ENCODE results near the gene ARHGAP6.
A peak's percentile ranks its signal among the peaks of the same experiment; 100 is the strongest.

ARHGAP6 gene

GRCh38 chrX:11381464-11381863 is 284.3 kb downstream of the ARHGAP6 start:
- H4K20me1 ChIP-seq (ENCODE audit: insufficient read depth) = no peaks in the 10 kb centered on the region
- peak; percentile 67 for TF ChIP-seq CTCF (conservative IDR thresholded peaks at IDR 0.05; ENCODE audit: low read depth, low read length)
- no peaks in the 10 kb centered on the region for H3K36me3 ChIP-seq (ENCODE audit: insufficient read depth)
- H3K79me2 ChIP-seq (ENCODE audit: insufficient read depth, low read depth) = no peaks in the 10 kb centered on the region
- H2AFZ ChIP-seq (ENCODE audit: low read depth) = no peak overlapping the region
- no peak overlapping the region for H3K27ac ChIP-seq
- peaks cover 20% of the 10 kb centered on the region for H3K4me1 ChIP-seq (ENCODE audit: low read depth, poor library complexity, severe bottlenecking)
- no peak overlapping the region for H3K9ac ChIP-seq
- H3K4me3 ChIP-seq (IDR thresholded peaks at IDR 0.05; ENCODE audit: insufficient read depth, low read depth, low read length) = no peak overlapping the region
- H3K27me3 ChIP-seq (ENCODE audit: insufficient read depth, low read depth) = no peaks in the 10 kb centered on the region
- 0 out of 2 replicates have a peak overlapping the region, but pooled peaks have one; percentile 24 for H3K4me2 ChIP-seq

DNA sequence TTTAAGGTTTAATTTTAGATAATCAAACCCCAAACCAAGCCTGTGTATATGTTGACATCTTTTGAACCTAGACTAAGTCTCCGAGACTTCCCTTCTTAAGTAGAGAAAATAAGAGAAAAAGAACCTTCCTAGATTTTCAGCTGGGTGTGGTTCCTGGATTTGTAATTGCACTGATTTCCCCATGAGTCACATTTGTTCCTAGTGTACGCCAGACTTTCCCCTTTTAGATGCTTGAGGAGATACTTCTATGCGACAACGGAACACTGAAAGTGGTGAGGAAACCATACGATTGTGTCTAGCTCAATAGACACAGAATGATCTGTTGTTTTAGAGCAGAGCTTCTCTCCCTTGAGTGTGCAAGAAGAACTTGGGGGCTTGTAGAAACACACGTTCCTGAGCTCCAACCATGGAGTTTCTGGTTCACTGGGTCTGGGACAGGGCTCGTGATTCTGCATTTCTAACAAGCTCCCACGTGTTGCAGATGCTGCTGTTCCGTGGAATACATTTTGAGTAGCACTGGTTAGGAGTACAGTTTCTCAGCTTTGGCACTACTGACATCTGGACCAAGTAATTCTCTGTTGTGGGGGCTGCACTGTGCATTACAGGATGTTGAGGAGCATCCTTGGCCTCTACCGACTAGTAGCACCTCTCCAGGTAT is 285.4 kb downstream of the ARHGAP6 start:
- no peaks in the 10 kb centered on the region for H4K20me1 ChIP-seq (ENCODE audit: insufficient read depth)
- no peaks in the 10 kb centered on the region for H3K36me3 ChIP-seq (ENCODE audit: insufficient read depth)
- H3K9ac ChIP-seq = no peak overlapping the region
- no peak overlapping the region for H3K4me3 ChIP-seq (IDR thresholded peaks at IDR 0.05; ENCODE audit: insufficient read depth, low read depth, low read length)
- no peak overlapping the region for H2AFZ ChIP-seq (ENCODE audit: low read depth)
- no peak overlapping the region for H3K4me2 ChIP-seq
- H3K27me3 ChIP-seq (ENCODE audit: insufficient read depth, low read depth) = no peaks in the 10 kb centered on the region
- no peaks in the 10 kb centered on the region for H3K79me2 ChIP-seq (ENCODE audit: insufficient read depth, low read depth)
- no peak overlapping the region for H3K27ac ChIP-seq
- TF ChIP-seq CTCF (conservative IDR thresholded peaks at IDR 0.05; ENCODE audit: low read depth, low read length) = no peak
- H3K4me1 ChIP-seq (ENCODE audit: low read depth, poor library complexity, severe bottlenecking) = peaks cover 12% of the 10 kb centered on the region

DNA sequence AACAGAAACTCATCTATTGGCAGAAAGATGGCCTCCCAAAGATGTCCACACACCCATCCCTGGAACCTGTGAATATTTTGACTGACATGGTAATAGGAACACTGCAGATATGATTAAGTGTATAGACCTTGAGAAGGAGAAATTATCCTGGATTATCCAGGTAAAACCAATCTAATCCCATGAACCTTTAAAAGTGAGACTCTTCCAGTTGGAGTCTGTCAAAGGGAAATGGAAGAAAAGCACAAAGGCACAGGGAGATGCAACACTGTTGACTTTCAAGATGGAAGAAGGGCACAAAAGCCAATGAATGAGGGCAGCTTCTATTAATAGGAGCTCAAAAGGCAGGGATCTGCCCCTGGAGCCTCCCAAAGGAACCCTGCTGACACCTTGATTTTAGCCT is 289.6 kb downstream of the ARHGAP6 start:
- H3K27ac ChIP-seq = no peak overlapping the region

GRCh38 chrX:11375614-11376119 is 290.1 kb downstream of the ARHGAP6 start:
- Histone ChIP-seq H4K20me1 (ENCODE audit: insufficient read depth) (no peaks in the 10 kb centered on the region), H3K27ac (no peak overlapping the region), H3K4me2 (no peak overlapping the region), H3K36me3 (ENCODE audit: insufficient read depth) (no peaks in the 10 kb centered on the region), H3K4me3 (IDR thresholded peaks at IDR 0.05; ENCODE audit: insufficient read depth, low read depth, low read length) (no peak overlapping the region), H3K79me2 (ENCODE audit: insufficient read depth, low read depth) (no peaks in the 10 kb centered on the region), H2AFZ (ENCODE audit: low read depth) (no peak overlapping the region), H3K9ac (no peak overlapping the region), H3K27me3 (ENCODE audit: insufficient read depth, low read depth) (no peaks in the 10 kb centered on the region), H3K4me1 (ENCODE audit: low read depth, poor library complexity, severe bottlenecking) (no peaks in the 10 kb centered on the region)
- no peak for TF ChIP-seq CTCF (conservative IDR thresholded peaks at IDR 0.05; ENCODE audit: low read depth, low read length)

More for the DNA sequence above, 289.6 kb downstream of the ARHGAP6 start:
- Histone ChIP-seq H3K4me3 (IDR thresholded peaks at IDR 0.05; ENCODE audit: insufficient read depth, low read depth, low read length) (no peak overlapping the region), H3K36me3 (ENCODE audit: insufficient read depth) (no peaks in the 10 kb centered on the region), H2AFZ (ENCODE audit: low read depth) (no peak overlapping the region), H3K4me2 (no peak overlapping the region), H3K27me3 (ENCODE audit: insufficient read depth, low read depth) (no peaks in the 10 kb centered on the region), H4K20me1 (ENCODE audit: insufficient read depth) (no peaks in the 10 kb centered on the region), H3K9ac (no peak overlapping the region), H3K4me1 (ENCODE audit: low read depth, poor library complexity, severe bottlenecking) (peaks cover 3% of the 10 kb centered on the region), H3K79me2 (ENCODE audit: insufficient read depth, low read depth) (no peaks in the 10 kb centered on the region)
- no peak for TF ChIP-seq CTCF (conservative IDR thresholded peaks at IDR 0.05; ENCODE audit: low read depth, low read length)
